Measurements from ENCODE around the gene UBTF. TPM values are rescaled to one million over a fixed set of nuclear protein-coding genes. Genes with fewer than 3 reads are reported as not detected.
A peak's percentile ranks its signal among the peaks of the same experiment; 100 is the strongest.

Gene UBTF
- total and polyA plus RNA-seq, 4 experiments from 2014 or later = 12.2 to 264 (median 157) TPM

- H3K4me1 Mint-ChIP-seq = no peaks in the 10 kb centered on the region
- no peaks in the 10 kb centered on the region for H3K36me3 Mint-ChIP-seq
- no peak overlapping the region for H3K27ac Mint-ChIP-seq
- intact Hi-C loops (cut with micrococcal nuclease) = no loop called here
- no peak overlapping the region for H3K27ac ChIP-seq (ENCODE audit: low read depth, low read length)
- no peaks in the 10 kb centered on the region for H3K4me1 ChIP-seq (ENCODE audit: insufficient read depth, low read length)
- H3K4me3 ChIP-seq (ENCODE audit: low read length in 2 of 2) = no peak overlapping the region
- peaks cover 1 to 2% of the 10 kb centered on the region in 2 donors for H3K27me3 Mint-ChIP-seq
- ChIA-PET POLR2A (ENCODE audit: partially characterized antibody) (no interaction called here), CTCF (ENCODE audit: partially characterized antibody) (no interaction called here)
- no peaks in the 10 kb centered on the region for H3K9me3 Mint-ChIP-seq
- no peak for DNase-seq
- H3K4me3 Mint-ChIP-seq = no peak overlapping the region
- no peaks in the 10 kb centered on the region for H3K27me3 ChIP-seq (ENCODE audit: insufficient read depth, low read length)
- H3K9me3 ChIP-seq (ENCODE audit: control insufficient read depth in 1 of 2, low read length in 2 of 2) = no peaks in the 10 kb centered on the region
- H3K36me3 ChIP-seq (ENCODE audit: insufficient read depth, low read length) = no peaks in the 10 kb centered on the region
Measured at GRCh38 chr17:44262654-44263225, 43.3 kb upstream of the UBTF start.

- CTCF ChIA-PET (ENCODE audit: partially characterized antibody) = interaction anchor here (0.9 kb wide), 1 partner anchor 60 kb away, joined by 3 read pairs; no protein-coding TSS in a partner anchor
- no peaks in the 10 kb centered on the region for H3K4me1 ChIP-seq (ENCODE audit: insufficient read depth, low read length)
- H3K27ac ChIP-seq (ENCODE audit: low read depth, low read length) = no peak overlapping the region
- no peak overlapping the region for H3K4me3 Mint-ChIP-seq
- H3K36me3 Mint-ChIP-seq = no peaks in the 10 kb centered on the region
- no peak overlapping the region for H3K27ac Mint-ChIP-seq
- intact Hi-C loops (cut with micrococcal nuclease) = no loop called here
- H3K4me1 Mint-ChIP-seq = no peaks in the 10 kb centered on the region
- POLR2A ChIA-PET (ENCODE audit: partially characterized antibody) = no interaction called here
- no peaks in the 10 kb centered on the region for H3K27me3 ChIP-seq (ENCODE audit: insufficient read depth, low read length)
- peaks cover 1 to 4% of the 10 kb centered on the region in 2 donors for H3K27me3 Mint-ChIP-seq
- H3K36me3 ChIP-seq (ENCODE audit: insufficient read depth, low read length) = no peaks in the 10 kb centered on the region
- no peak for DNase-seq
- no peak overlapping the region for H3K4me3 ChIP-seq (ENCODE audit: low read length in 2 of 2)
- no peaks in the 10 kb centered on the region for H3K9me3 ChIP-seq (ENCODE audit: control insufficient read depth in 1 of 2, low read length in 2 of 2)
- no peaks in the 10 kb centered on the region for H3K9me3 Mint-ChIP-seq
Measured at GRCh38 chr17:44260296-44260695, 40.8 kb upstream of the UBTF start.

GRCh38 chr17:44258811-44259351, 39.4 kb upstream of the UBTF start:
- Histone ChIP-seq H3K27me3 (ENCODE audit: insufficient read depth, low read length) (no peaks in the 10 kb centered on the region), H3K4me3 (ENCODE audit: low read length in 2 of 2) (no peak overlapping the region), H3K4me1 (ENCODE audit: insufficient read depth, low read length) (no peaks in the 10 kb centered on the region), H3K9me3 (ENCODE audit: control insufficient read depth in 1 of 2, low read length in 2 of 2) (no peaks in the 10 kb centered on the region), H3K27ac (ENCODE audit: low read depth, low read length) (no peak overlapping the region), H3K36me3 (ENCODE audit: insufficient read depth, low read length) (no peaks in the 10 kb centered on the region)
- H3K4me3 Mint-ChIP-seq = no peak overlapping the region
- peaks cover 1 to 4% of the 10 kb centered on the region in 2 donors for H3K27me3 Mint-ChIP-seq
- no peaks in the 10 kb centered on the region for H3K9me3 Mint-ChIP-seq
- ChIA-PET POLR2A (ENCODE audit: partially characterized antibody) (interaction anchor here (0.8 kb wide), 1 partner anchor 41 kb away, joined by 3 read pairs; no protein-coding TSS in a partner anchor), CTCF (ENCODE audit: partially characterized antibody) (no interaction called here)
- no peaks in the 10 kb centered on the region for H3K4me1 Mint-ChIP-seq
- H3K36me3 Mint-ChIP-seq = no peaks in the 10 kb centered on the region
- no peak for DNase-seq
- intact Hi-C loops (cut with micrococcal nuclease) = no loop called here
- no peak overlapping the region for H3K27ac Mint-ChIP-seq

- Histone ChIP-seq H3K27ac (ENCODE audit: low read depth, low read length) (no peak overlapping the region), H3K36me3 (ENCODE audit: insufficient read depth, low read length) (no peaks in the 10 kb centered on the region), H3K27me3 (ENCODE audit: insufficient read depth, low read length) (no peaks in the 10 kb centered on the region), H3K4me1 (ENCODE audit: insufficient read depth, low read length) (no peaks in the 10 kb centered on the region), H3K4me3 (ENCODE audit: low read length in 2 of 2) (no peak overlapping the region), H3K9me3 (ENCODE audit: control insufficient read depth in 1 of 2, low read length in 2 of 2) (no peaks in the 10 kb centered on the region)
- DNase-seq = no peak
- Mint-ChIP-seq H3K27me3 (peaks cover 1 to 4% of the 10 kb centered on the region in 2 donors), H3K4me1 (no peaks in the 10 kb centered on the region), H3K36me3 (no peaks in the 10 kb centered on the region), H3K4me3 (no peak overlapping the region), H3K9me3 (no peaks in the 10 kb centered on the region), H3K27ac (no peak overlapping the region)
- intact Hi-C loops (cut with micrococcal nuclease) = no loop called here
- ChIA-PET POLR2A (ENCODE audit: partially characterized antibody) (interaction anchor here (0.8 to 0.9 kb wide), 2 partner anchors 40 to 72 kb away, joined by 3 read pairs; no protein-coding TSS in a partner anchor), CTCF (ENCODE audit: partially characterized antibody) (no interaction called here)
Measured at GRCh38 chr17:44257815-44258760, 38.6 kb upstream of the UBTF start.

GRCh38 chr17:44256671-44257070, 37.2 kb upstream of the UBTF start:
- Mint-ChIP-seq H3K4me1 (no peaks in the 10 kb centered on the region), H3K9me3 (no peaks in the 10 kb centered on the region), H3K27me3 (peaks cover 1 to 4% of the 10 kb centered on the region in 2 donors), H3K4me3 (no peak overlapping the region), H3K27ac (no peak overlapping the region), H3K36me3 (no peaks in the 10 kb centered on the region)
- CTCF ChIA-PET (ENCODE audit: partially characterized antibody) = no interaction called here
- POLR2A ChIA-PET (ENCODE audit: partially characterized antibody) = interaction anchor here (0.9 kb wide), 1 partner anchor 71 kb away, joined by 3 read pairs; no protein-coding TSS in a partner anchor
- intact Hi-C loops (cut with micrococcal nuclease) = no loop called here
- no peak for DNase-seq
- H3K9me3 ChIP-seq (ENCODE audit: control insufficient read depth in 1 of 2, low read length in 2 of 2) = no peaks in the 10 kb centered on the region
- no peak overlapping the region for H3K4me3 ChIP-seq (ENCODE audit: low read length in 2 of 2)
- H3K36me3 ChIP-seq (ENCODE audit: insufficient read depth, low read length) = no peaks in the 10 kb centered on the region
- no peaks in the 10 kb centered on the region for H3K27me3 ChIP-seq (ENCODE audit: insufficient read depth, low read length)
- no peak overlapping the region for H3K27ac ChIP-seq (ENCODE audit: low read depth, low read length)
- H3K4me1 ChIP-seq (ENCODE audit: insufficient read depth, low read length) = no peaks in the 10 kb centered on the region

- Histone ChIP-seq H3K27ac (ENCODE audit: low read depth, low read length) (no peak overlapping the region), H3K4me1 (ENCODE audit: insufficient read depth, low read length) (no peaks in the 10 kb centered on the region), H3K9me3 (ENCODE audit: control insufficient read depth in 1 of 2, low read length in 2 of 2) (no peaks in the 10 kb centered on the region), H3K4me3 (ENCODE audit: low read length in 2 of 2) (no peak overlapping the region), H3K27me3 (ENCODE audit: insufficient read depth, low read length) (no peaks in the 10 kb centered on the region), H3K36me3 (ENCODE audit: insufficient read depth, low read length) (no peaks in the 10 kb centered on the region)
- Mint-ChIP-seq H3K36me3 (no peaks in the 10 kb centered on the region), H3K4me1 (peaks cover 0 to under 1% (median 0%) of the 10 kb centered on the region in 4 donors), H3K9me3 (no peaks in the 10 kb centered on the region), H3K27ac (no peak overlapping the region), H3K27me3 (peaks cover 1 to 4% of the 10 kb centered on the region in 2 donors), H3K4me3 (no peak overlapping the region)
- intact Hi-C loops (cut with micrococcal nuclease) = no loop called here
- DNase-seq = no peak
- CTCF ChIA-PET (ENCODE audit: partially characterized antibody) = no interaction called here
- POLR2A ChIA-PET (ENCODE audit: partially characterized antibody) = no interaction called here
Measured at GRCh38 chr17:44255915-44256314, 36.4 kb upstream of the UBTF start.

- no peak overlapping the region for H3K27ac ChIP-seq (ENCODE audit: low read depth, low read length)
- H3K27ac Mint-ChIP-seq = no peak overlapping the region
- H3K4me1 Mint-ChIP-seq = peaks cover 0 to 7% (median under 1%) of the 10 kb centered on the region in 4 donors
- no peak overlapping the region for H3K4me3 ChIP-seq (ENCODE audit: low read length in 2 of 2)
- no peaks in the 10 kb centered on the region for H3K36me3 Mint-ChIP-seq
- H3K9me3 Mint-ChIP-seq = no peaks in the 10 kb centered on the region
- intact Hi-C loops (cut with micrococcal nuclease) = no loop called here
- H3K27me3 Mint-ChIP-seq = peaks cover 0 to 4% of the 10 kb centered on the region in 2 donors
- ChIA-PET POLR2A (ENCODE audit: partially characterized antibody) (interaction anchor here (1.1 kb wide), 1 partner anchor 33 kb away, joined by 3 read pairs; no protein-coding TSS in a partner anchor), CTCF (ENCODE audit: partially characterized antibody) (no interaction called here)
- no peaks in the 10 kb centered on the region for H3K9me3 ChIP-seq (ENCODE audit: control insufficient read depth in 1 of 2, low read length in 2 of 2)
- DNase-seq = no peak
- H3K4me1 ChIP-seq (ENCODE audit: insufficient read depth, low read length) = no peaks in the 10 kb centered on the region
- peak overlapping the region in 1 of 8 donors; percentile 64 for H3K4me3 Mint-ChIP-seq
- H3K36me3 ChIP-seq (ENCODE audit: insufficient read depth, low read length) = no peaks in the 10 kb centered on the region
- no peaks in the 10 kb centered on the region for H3K27me3 ChIP-seq (ENCODE audit: insufficient read depth, low read length)
Measured at GRCh38 chr17:44254361-44255095, 35.1 kb upstream of the UBTF start.
